A673 (cell line): ENCODE measurements around the gene TPX2.

Experiments
- CTCF ChIP-seq: fragments of 300-800, 200-600 bp; sonication (generic); conservative IDR thresholded peaks from 2 replicates; pipeline ENCODE4 v1.5.1; 2017; ENCODE audit warnings: low read depth, mild to moderate bottlenecking, antibody characterized with exemption, low read length, moderate library complexity, mixed read lengths
- EZH2 ChIP-seq: fragments of 200-600 bp; sonication (generic); IDR thresholded peaks from 2 replicates; pipeline ENCODE4 v1.6.1; 2017; ENCODE audit warnings: borderline replicate concordance, low read depth, mild to moderate bottlenecking, mixed read lengths, antibody characterized with exemption, low read length; ENCODE audit not compliant: poor library complexity, severe bottlenecking

GRCh38 chr20:31816221-31816620 is 77.1 kb downstream of the TPX2 start:
- TF ChIP-seq CTCF = no peak
- TF ChIP-seq EZH2 = no peak
